Peyer's patch (tissue), 4 donors: ENCODE measurements around the gene NOTCH2. TPM values are rescaled to one million over a fixed set of nuclear protein-coding genes. Genes with fewer than 3 reads are reported as not detected.

ENCODE experiments used
- DNase-seq, 3 donors: peaks; one replicate each; pipeline ENCODE4 v3.0.0-alpha.2; 2017 to 2019
- H3K27ac ChIP-seq, 4 donors: fragments of 200-600 bp; sonication (generic); one replicate each; pipeline ENCODE4 v1.5.1; 2016 to 2019
- H3K27me3 ChIP-seq, 2 donors: fragments of 200-600 bp; sonication (generic); one replicate each; pipeline ENCODE4 v1.5.1; 2019
- H3K36me3 ChIP-seq, 3 donors: fragments of 200-600 bp; sonication (generic); one replicate each; pipeline ENCODE4 v1.5.1; 2016 to 2019
- H3K4me1 ChIP-seq, 4 donors: fragments of 200-600 bp; sonication (generic); one replicate each; pipeline ENCODE4 v1.5.1; 2016 to 2019
- H3K4me3 ChIP-seq, 4 donors: fragments of 200-600 bp; sonication (generic); 1 replicate in 3 of 4; 2 replicates in 1 of 4; pipeline ENCODE4 v1.5.1; 2016 to 2019; ENCODE audit warnings: mild to moderate bottlenecking in 1 of 4
- H3K9me3 ChIP-seq, 4 donors: fragments of 200-600 bp; sonication (generic); one replicate each; pipeline ENCODE4 v1.5.1; 2016 to 2019; ENCODE audit warnings: mild to moderate bottlenecking in 1 of 4
- CTCF ChIP-seq, 6 experiments: fragments of 450-650 bp in 4 of 6; fragments of 200-600 bp in 2 of 6; sonication (generic) in 1 of 6; IDR thresholded peaks; one replicate each; pipeline ENCODE4 v1.5.1; 2017 to 2019; ENCODE audit warnings: antibody characterized with exemption in 6 of 6, mild to moderate bottlenecking in 3 of 6, moderate library complexity in 1 of 6
- POLR2A ChIP-seq, 2 donors: fragments of 450-650 bp; IDR thresholded peaks; one replicate each; pipeline ENCODE4 v1.5.1; 2017; ENCODE audit warnings: antibody characterized with exemption in 2 of 2, mild to moderate bottlenecking in 2 of 2, moderate library complexity in 2 of 2
- total RNA-seq, 4 donors: library from RNA; depleted of rRNA; stranded (reverse); fragments of >200 nt; gene quantifications; one replicate each; pipeline ENCODE4 v1.1.0, GENCODE V29; 2016

Gene NOTCH2
- total RNA-seq, 4 donors from 2014 or later = 35.5 to 47.6 (median 40.3) TPM

DNA sequence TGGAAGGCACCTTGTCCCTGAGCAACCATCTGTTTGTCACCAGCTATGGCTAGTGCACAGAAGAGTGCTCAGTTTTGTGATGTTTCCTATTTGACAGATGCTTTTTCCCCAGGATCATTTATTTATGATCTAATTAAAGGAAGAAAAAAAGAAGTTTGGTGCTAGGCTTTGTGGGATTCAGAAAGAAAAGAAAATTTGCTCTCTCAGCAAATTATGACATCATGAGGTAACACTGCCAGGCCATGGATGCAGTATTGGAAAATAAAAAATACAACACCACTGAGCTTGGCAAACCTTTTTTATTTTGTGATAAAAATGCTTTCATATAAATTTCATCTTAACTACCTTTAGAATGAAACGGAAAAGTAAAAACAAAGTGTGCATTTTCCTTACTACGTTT is 157.7 kb downstream of the NOTCH2 start:
- Histone ChIP-seq H3K27me3 (no peaks in the 10 kb centered on the region), H3K9me3 (no peaks in the 10 kb centered on the region), H3K27ac (no peak overlapping the region), H3K4me3 (no peak overlapping the region), H3K4me1 (no peaks in the 10 kb centered on the region), H3K36me3 (peaks cover 0 to 30% (median 0%) of the 10 kb centered on the region in 3 donors)
- TF ChIP-seq CTCF (IDR thresholded peaks at IDR 0.05) (no peak), POLR2A (IDR thresholded peaks at IDR 0.05) (no peak)
- no peak for DNase-seq

- Histone ChIP-seq H3K4me3 (no peak overlapping the region), H3K9me3 (no peaks in the 10 kb centered on the region), H3K36me3 (peaks cover 0 to 18% (median 0%) of the 10 kb centered on the region in 3 donors), H3K4me1 (no peaks in the 10 kb centered on the region), H3K27ac (no peak overlapping the region), H3K27me3 (no peaks in the 10 kb centered on the region)
- TF ChIP-seq POLR2A (IDR thresholded peaks at IDR 0.05) (no peak), CTCF (IDR thresholded peaks at IDR 0.05) (no peak)
- no peak for DNase-seq
Observed at GRCh38 chr1:119910618-119911017, 158.8 kb downstream of the NOTCH2 start.

DNA sequence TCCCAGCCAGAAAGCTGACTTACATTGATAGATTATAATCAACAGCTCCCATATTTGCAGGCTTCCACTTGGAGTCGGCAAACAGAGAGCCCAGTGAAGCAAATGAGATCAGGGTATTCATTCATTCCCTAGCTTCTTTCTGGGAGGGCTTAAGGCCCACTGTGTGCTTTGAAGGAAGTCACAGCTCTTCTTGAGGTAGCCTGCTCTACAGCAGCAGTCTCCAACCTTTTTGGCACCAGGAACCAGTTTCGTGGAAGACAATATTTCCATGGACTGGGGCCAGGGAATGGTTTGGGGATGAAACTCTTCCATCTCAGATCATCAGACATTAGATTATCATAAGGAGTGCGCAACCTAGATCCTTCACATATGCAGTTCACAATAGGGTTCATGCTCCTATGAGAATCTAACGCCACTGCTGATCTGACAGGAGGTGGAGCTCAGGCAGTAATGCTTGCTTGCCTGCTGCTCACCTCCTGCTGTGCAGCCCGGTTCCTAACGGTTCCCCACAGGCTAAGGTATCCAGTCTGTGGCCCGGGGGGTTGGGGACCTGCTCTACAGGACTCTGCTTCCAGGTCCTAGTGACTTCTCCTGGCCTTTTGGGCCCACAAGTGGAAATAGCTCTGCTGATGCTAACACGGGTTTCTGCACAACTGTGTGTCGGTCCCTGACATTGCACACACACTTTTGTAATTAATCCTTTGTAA is 159.4 kb downstream of the NOTCH2 start:
- Histone ChIP-seq H3K27me3 (no peaks in the 10 kb centered on the region), H3K27ac (no peak overlapping the region), H3K4me1 (no peaks in the 10 kb centered on the region), H3K4me3 (no peak overlapping the region), H3K9me3 (no peaks in the 10 kb centered on the region), H3K36me3 (peaks cover 0 to 12% (median 0%) of the 10 kb centered on the region in 3 donors)
- TF ChIP-seq POLR2A (IDR thresholded peaks at IDR 0.05) (no peak), CTCF (IDR thresholded peaks at IDR 0.05) (no peak)
- DNase-seq = no peak

DNA sequence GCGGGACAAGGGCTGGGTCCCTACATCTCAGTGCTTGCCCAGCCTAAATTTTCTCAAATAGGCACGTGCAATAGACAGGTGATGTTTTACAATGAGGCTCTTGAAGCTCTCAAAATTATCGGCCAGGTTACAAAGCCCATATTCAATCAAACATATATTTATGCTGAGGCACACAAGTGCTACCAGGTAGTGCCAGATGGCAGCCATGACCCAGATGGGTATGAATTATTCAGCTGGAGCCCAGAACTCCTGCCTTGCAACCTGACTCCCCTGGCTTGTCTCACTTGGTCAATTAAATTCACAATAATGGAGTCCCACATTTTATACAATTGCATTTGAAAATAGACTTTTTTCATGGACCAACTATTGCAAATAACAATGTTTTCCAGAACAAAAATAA is 160.8 kb downstream of the NOTCH2 start:
- no peak overlapping the region for H3K27ac ChIP-seq
- no peak for DNase-seq
- TF ChIP-seq CTCF (IDR thresholded peaks at IDR 0.05) = no peak
- no peak for TF ChIP-seq POLR2A (IDR thresholded peaks at IDR 0.05)
- no peaks in the 10 kb centered on the region for H3K36me3 ChIP-seq
- no peaks in the 10 kb centered on the region for H3K9me3 ChIP-seq
- H3K4me1 ChIP-seq = no peaks in the 10 kb centered on the region
- no peaks in the 10 kb centered on the region for H3K27me3 ChIP-seq
- no peak overlapping the region for H3K4me3 ChIP-seq

DNA sequence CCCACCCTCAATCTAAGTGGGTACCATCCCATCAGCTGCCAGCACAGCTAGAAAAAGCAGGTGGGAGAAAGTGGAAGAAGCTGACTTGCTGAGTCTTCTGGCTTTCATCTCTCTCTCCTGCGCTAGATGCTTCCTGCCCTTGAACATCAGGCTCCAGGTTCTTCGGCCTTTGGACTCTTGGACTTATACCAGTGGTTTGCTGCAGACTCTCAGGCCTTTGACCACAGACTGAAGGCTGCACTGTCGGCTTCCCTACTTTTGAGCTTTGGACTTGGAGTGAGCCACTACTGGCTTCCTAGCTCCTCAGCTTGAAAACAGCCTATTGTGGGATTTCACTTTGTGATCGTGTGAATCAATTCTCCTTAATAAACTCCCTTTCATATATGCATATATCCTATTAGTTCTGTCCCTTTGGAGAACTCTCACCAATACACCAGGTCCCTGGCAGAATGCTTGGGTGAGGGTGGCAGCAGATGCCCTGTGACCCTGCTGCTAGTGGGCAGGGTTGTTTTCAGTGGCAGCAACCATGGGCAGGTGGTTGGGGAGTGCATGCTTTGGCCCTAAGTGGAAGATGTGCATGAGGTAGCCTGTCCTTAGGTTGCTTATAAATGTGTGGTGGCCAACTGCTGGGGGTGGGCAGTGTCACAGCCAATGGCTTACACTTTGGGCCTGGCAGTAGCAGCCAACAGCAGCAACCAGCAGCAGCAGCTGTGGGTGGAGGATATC is 162.4 kb downstream of the NOTCH2 start:
- no peak overlapping the region for H3K27ac ChIP-seq
- no peaks in the 10 kb centered on the region for H3K27me3 ChIP-seq
- H3K4me1 ChIP-seq = no peaks in the 10 kb centered on the region
- no peaks in the 10 kb centered on the region for H3K9me3 ChIP-seq
- TF ChIP-seq POLR2A (IDR thresholded peaks at IDR 0.05) (no peak), CTCF (IDR thresholded peaks at IDR 0.05) (no peak)
- H3K4me3 ChIP-seq = no peak overlapping the region
- H3K36me3 ChIP-seq = no peaks in the 10 kb centered on the region
- DNase-seq = peak in 2 of 3 donors; percentile 63 to 76
